A549 (cell line): ENCODE results near the gene MAEL. TPM values are rescaled to one million over a fixed set of nuclear protein-coding genes. Genes with fewer than 3 reads are reported as not detected.

ENCODE experiments used
- ATAC-seq, 2 experiments: fragments of 200-7000 bp in 1 of 2; fragments of >200 bp in 1 of 2; cut with Nextera tagmentation in 1 of 2; cut with Tn5 transposase in 1 of 2; 3 replicates each; pipeline versions ENCODE4 v1.8.0 to v1.9.1; 2018 to 2020; ENCODE audit warnings: mild to moderate bottlenecking in 1 of 2, moderate library complexity in 1 of 2
- CTCF ChIA-PET: fragments of 300-600 bp; sonication (Branson Sonifier 250); formaldehyde crosslinking; extraction: SDS; loops from one replicate; lab custom pipeline; 2021; ENCODE audit warnings: antibody characterized with exemption, inconsistent platforms; lab: Yijun Ruan, JAX
- POLR2A ChIA-PET: fragments of 350-600 bp; formaldehyde crosslinking; extraction: SDS; loops from one replicate; lab custom pipeline; 2021; ENCODE audit warnings: antibody characterized with exemption, inconsistent platforms; lab: Yijun Ruan, JAX
- DNase-seq, 2 experiments: peaks; one replicate each; pipeline versions ENCODE4 v3.0.0 to v3.0.0-alpha.2; 2011 to 2016; ENCODE audit warnings: low read depth in 1 of 2, low spot score in 1 of 2
- FAIRE-seq: peaks from 2 replicates; lab custom pipeline; 2011; peaks lifted over from hg19 to GRCh38; lab: Jason Lieb, UNC
- H3K27ac ChIP-seq, 2 experiments: fragments of >200 bp; sonication (Bioruptor Twin); formaldehyde crosslinking; 3 replicates each; pipeline ENCODE4 v1.5.1; 2016 to 2017
- H3K4me1 ChIP-seq: fragments of >200 bp; sonication (Bioruptor Twin); formaldehyde crosslinking; 3 replicates; pipeline ENCODE4 v1.6.1; 2016
- H3K4me2 ChIP-seq: fragments of >200 bp; sonication (Bioruptor Twin); formaldehyde crosslinking; 3 replicates; pipeline ENCODE4 v1.6.1; 2016
- H3K4me3 ChIP-seq: fragments of >200 bp; sonication (Bioruptor Twin); formaldehyde crosslinking; 3 replicates; pipeline ENCODE4 v1.5.1; 2016
- H3K9me3 ChIP-seq: fragments of >200 bp; sonication (Bioruptor Twin); formaldehyde crosslinking; 3 replicates; pipeline ENCODE4 v1.6.1; 2016
- CEBPB ChIP-seq, 2 experiments: fragments of >200 bp in 1 of 2; sonication (Bioruptor Twin) in 1 of 2; formaldehyde crosslinking in 1 of 2; IDR thresholded peaks; 2 replicates each; pipeline ENCODE4 v1.6.1; 2012 to 2016
- CHD2 ChIP-seq: fragments of 150-350 bp; IDR thresholded peaks from 2 replicates; pipeline ENCODE4 v1.6.1; 2014; ENCODE audit warnings: low read length; ENCODE audit not compliant: partially characterized antibody
- CHD4 ChIP-seq: fragments of 200-600 bp; sonication (generic); IDR thresholded peaks from 2 replicates; pipeline ENCODE4 v1.6.1; 2016; ENCODE audit warnings: antibody characterized with exemption, mild to moderate bottlenecking, borderline replicate concordance
- ELK1 ChIP-seq: fragments of 150-350 bp; IDR thresholded peaks from 2 replicates; pipeline ENCODE4 v1.6.1; 2014; ENCODE audit warnings: low read depth, mild to moderate bottlenecking, low read length
- ESRRA ChIP-seq: fragments of 150-350 bp; IDR thresholded peaks from 2 replicates; pipeline ENCODE4 v1.6.1; 2014; ENCODE audit warnings: mild to moderate bottlenecking, low read length, borderline replicate concordance
- FOSB ChIP-seq: fragments of 250-450 bp; sonication (Bioruptor Pico); IDR thresholded peaks from 2 replicates; pipeline ENCODE4 v1.5.0; 2020; ENCODE audit warnings: mild to moderate bottlenecking, moderate library complexity
- GATA3 ChIP-seq: IDR thresholded peaks from 2 replicates; pipeline ENCODE4 v1.6.1; 2012; ENCODE audit warnings: borderline replicate concordance
- HES2 ChIP-seq: fragments of >200 bp; sonication (Bioruptor Twin); formaldehyde crosslinking; IDR thresholded peaks from 2 replicates; pipeline ENCODE4 v1.6.1; 2016
- HOXA7 ChIP-seq: fragments of 250-450 bp; sonication (Bioruptor Pico); IDR thresholded peaks from 2 replicates; pipeline ENCODE4 v1.5.0; 2020; ENCODE audit warnings: mild to moderate bottlenecking, moderate library complexity
- JUN ChIP-seq, 2 experiments: fragments of >200 bp; sonication (Bioruptor Twin); formaldehyde crosslinking; IDR thresholded peaks; 2 replicates in 1 of 2; 3 replicates in 1 of 2; pipeline ENCODE4 v1.6.1; 2016 to 2017
- MAFK ChIP-seq: fragments of 450-650 bp; IDR thresholded peaks from 2 replicates; pipeline ENCODE4 v1.6.1; 2014; ENCODE audit not compliant: partially characterized antibody
- MAX ChIP-seq: IDR thresholded peaks from 2 replicates; pipeline ENCODE4 v1.6.1; 2012
- MAZ ChIP-seq: fragments of 150-350 bp; IDR thresholded peaks from 2 replicates; pipeline ENCODE4 v1.6.1; 2014; ENCODE audit warnings: antibody characterized with exemption, low read depth, low read length, borderline replicate concordance
- MYC ChIP-seq: IDR thresholded peaks from 2 replicates; pipeline ENCODE4 v1.6.1; 2012; ENCODE audit warnings: mild to moderate bottlenecking, inconsistent platforms, low read length, improper control_type of control experiment, borderline replicate concordance
- NPAS2 ChIP-seq: fragments of 250-450 bp; sonication (Bioruptor Pico); IDR thresholded peaks from 2 replicates; pipeline ENCODE4 v1.8.0; 2022; ENCODE audit warnings: mild to moderate bottlenecking, moderate library complexity, borderline replicate concordance
- PBX3 ChIP-seq: IDR thresholded peaks from 2 replicates; pipeline ENCODE4 v1.6.1; 2012
- PHF8 ChIP-seq: fragments of 200-600 bp; sonication (generic); IDR thresholded peaks from 2 replicates; pipeline ENCODE4 v1.6.1; 2016; ENCODE audit warnings: low read depth, mild to moderate bottlenecking, antibody characterized with exemption, moderate library complexity, borderline replicate concordance
- POLR2AphosphoS2 ChIP-seq: conservative IDR thresholded peaks from 2 replicates; pipeline ENCODE4 v1.6.1; 2012; ENCODE audit warnings: low read length, improper control_type of control experiment, inconsistent platforms
- RCOR1 ChIP-seq: fragments of 150-350 bp; IDR thresholded peaks from 2 replicates; pipeline ENCODE4 v1.6.1; 2014; ENCODE audit warnings: antibody characterized with exemption, low read length, low read depth
- SMC3 ChIP-seq: fragments of >200 bp; sonication (Bioruptor Twin); formaldehyde crosslinking; IDR thresholded peaks from 3 replicates; pipeline ENCODE4 v1.6.1; 2018; ENCODE audit warnings: inconsistent platforms
- TP53 ChIP-seq: fragments of 250-450 bp; sonication (Bioruptor Pico); IDR thresholded peaks from 2 replicates; pipeline ENCODE4 v1.5.0; 2021; ENCODE audit warnings: mild to moderate bottlenecking, moderate library complexity
- USF2 ChIP-seq: fragments of 450-650 bp; IDR thresholded peaks from 2 replicates; pipeline ENCODE4 v1.6.1; 2014; ENCODE audit warnings: antibody characterized with exemption
- ZFP36 ChIP-seq: fragments of 450-650 bp; IDR thresholded peaks from 2 replicates; pipeline ENCODE4 v1.6.1; 2014; ENCODE audit warnings: borderline replicate concordance; ENCODE audit not compliant: partially characterized antibody
- ZSCAN20 ChIP-seq: fragments of 250-450 bp; sonication (Bioruptor Pico); IDR thresholded peaks from 2 replicates; pipeline ENCODE4 v1.8.0; 2022; ENCODE audit warnings: mild to moderate bottlenecking, moderate library complexity
- WGBS: methylation state at CpG from one replicate; pipeline ENCODE4 v1.1.6; 2017; ENCODE audit errors: missing lambda C conversion rate; 5-methylcytosine and 5-hydroxymethylcytosine counted together
- polyA plus RNA-seq, 4 experiments: library from polyadenylated mRNA; depleted of rRNA in 3 of 4; stranded (reverse); fragments of >200 nt; fragmentation: RNase III in 1 of 4; extraction: RNeasy Plus Mini Kit Qiagen cat#74134 plus additional on column Dnase treatment in 1 of 4; gene quantifications; 2 replicates in 3 of 4; 3 replicates in 1 of 4; pipeline ENCODE4 v1.2.3, GENCODE V29; 2011 to 2017

Gene MAEL
- polyA plus RNA-seq, 2 of the 4 experiments (the other 2 are of a cell fraction), result not detected

GRCh38 chr1:166972193-166972592 lies 16.9 kb upstream of the MAEL start:
- 31% methylated on average over 3 of the region's 3 CpGs for WGBS
- Histone ChIP-seq H3K4me1 (peaks cover 3% of the 10 kb centered on the region; the same call in 1 of the 3 replicates), H3K4me2 (no peak overlapping the region), H3K27ac (no peak overlapping the region), H3K9me3 (no peaks in the 10 kb centered on the region), H3K4me3 (no peak overlapping the region)
- ChIA-PET CTCF (interaction anchor here (0.6 to 1.4 kb wide), 2 partner anchors 62 to 156 kb away, joined by 3 to 5 read pairs; no protein-coding TSS in a partner anchor), POLR2A (no interaction called here)
- TF ChIP-seq JUN (IDR thresholded peaks at IDR 0.05) (no peak), POLR2AphosphoS2 (no peak), ZSCAN20 (no peak), TP53 (CRISPR knock-in tag) (no peak), ELK1 (no peak), CHD4 (no peak), MAZ (no peak), PHF8 (no peak), PBX3 (no peak), ESRRA (no peak), CHD2 (no peak), HOXA7 (no peak), SMC3 (no peak), MYC (no peak), RCOR1 (no peak), CEBPB (IDR thresholded peaks at IDR 0.05) (no peak), HES2 (no peak), NPAS2 (CRISPR knock-in tag) (no peak), MAX (no peak), GATA3 (no peak)
- FAIRE-seq (no peak), DNase-seq (no peak), ATAC-seq (no peak)

GRCh38 chr1:166972826-166973225 lies 16.3 kb upstream of the MAEL start:
- FAIRE-seq (no peak), DNase-seq (no peak), ATAC-seq (no peak)
- Histone ChIP-seq H3K4me1 (peaks cover 3% of the 10 kb centered on the region; the same call in 1 of the 3 replicates), H3K4me3 (no peak overlapping the region), H3K4me2 (no peak overlapping the region), H3K27ac (no peak overlapping the region), H3K9me3 (no peaks in the 10 kb centered on the region)
- CTCF ChIA-PET, result interaction anchor here (1.4 kb wide), 1 partner anchor 62 kb away, joined by 5 read pairs; no protein-coding TSS in a partner anchor
- 17% methylated on average over 2 of the region's 2 CpGs for WGBS
- no peak for TF ChIP-seq FOSB (CRISPR knock-in tag)
- TF ChIP-seq MYC, result no peak
- TF ChIP-seq TP53 (CRISPR knock-in tag), result no peak
- TF ChIP-seq ZFP36, result no peak
- TF ChIP-seq USF2, result no peak
- no peak for TF ChIP-seq MAFK
- no peak for TF ChIP-seq JUN (IDR thresholded peaks at IDR 0.05)
- POLR2A ChIA-PET, result no interaction called here
